Measurements from ENCODE around the gene CCM2.
A peak's percentile ranks its signal among the peaks of the same experiment; 100 is the strongest.

The CCM2 gene

GRCh38 chr7:44984478-44984758, 15.6 kb upstream of the CCM2 start:
- TF ChIP-seq, protein P1, sequence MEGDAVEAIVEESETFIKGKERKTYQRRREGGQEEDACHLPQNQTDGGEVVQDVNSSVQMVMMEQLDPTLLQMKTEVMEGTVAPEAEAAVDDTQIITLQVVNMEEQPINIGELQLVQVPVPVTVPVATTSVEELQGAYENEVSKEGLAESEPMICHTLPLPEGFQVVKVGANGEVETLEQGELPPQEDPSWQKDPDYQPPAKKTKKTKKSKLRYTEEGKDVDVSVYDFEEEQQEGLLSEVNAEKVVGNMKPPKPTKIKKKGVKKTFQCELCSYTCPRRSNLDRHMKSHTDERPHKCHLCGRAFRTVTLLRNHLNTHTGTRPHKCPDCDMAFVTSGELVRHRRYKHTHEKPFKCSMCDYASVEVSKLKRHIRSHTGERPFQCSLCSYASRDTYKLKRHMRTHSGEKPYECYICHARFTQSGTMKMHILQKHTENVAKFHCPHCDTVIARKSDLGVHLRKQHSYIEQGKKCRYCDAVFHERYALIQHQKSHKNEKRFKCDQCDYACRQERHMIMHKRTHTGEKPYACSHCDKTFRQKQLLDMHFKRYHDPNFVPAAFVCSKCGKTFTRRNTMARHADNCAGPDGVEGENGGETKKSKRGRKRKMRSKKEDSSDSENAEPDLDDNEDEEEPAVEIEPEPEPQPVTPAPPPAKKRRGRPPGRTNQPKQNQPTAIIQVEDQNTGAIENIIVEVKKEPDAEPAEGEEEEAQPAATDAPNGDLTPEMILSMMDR (IDR thresholded peaks at IDR 0.05; ENCODE audit: low read depth, low read length), result no peak
- no peak for DNase-seq (ENCODE audit: extremely low read depth, low read depth)

DNA sequence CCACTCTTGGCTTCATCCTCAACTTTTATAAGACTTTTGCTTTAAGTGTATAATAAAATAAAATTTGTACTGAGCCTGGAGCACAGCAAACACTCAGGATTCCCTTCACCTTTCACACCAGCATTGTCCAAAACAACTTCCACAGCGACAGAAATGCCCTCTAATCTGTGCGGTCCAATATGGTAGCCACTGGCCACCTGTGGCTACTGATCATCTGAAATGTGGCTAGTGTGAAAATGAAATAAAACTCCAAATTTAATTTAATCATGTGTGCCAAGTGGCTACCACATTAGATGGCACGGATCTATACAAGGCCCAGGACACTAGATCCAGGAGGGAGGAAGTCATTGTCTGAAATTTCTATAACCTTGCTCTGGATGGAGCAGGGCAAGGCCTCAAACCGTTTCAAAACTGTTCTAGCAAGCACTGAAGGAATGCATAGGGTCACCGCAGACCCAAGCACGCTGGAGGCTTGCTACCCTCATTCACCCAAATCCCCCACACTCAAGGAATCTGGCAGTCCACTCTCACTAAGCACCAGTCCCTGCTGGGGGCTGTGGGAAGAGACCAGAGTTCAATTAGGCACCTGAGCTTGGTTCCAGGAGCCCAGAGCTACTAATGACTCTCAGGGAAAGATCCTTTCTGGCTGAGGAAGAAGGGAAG, 14.8 kb upstream of the CCM2 start:
- TF ChIP-seq, protein P1 (IDR thresholded peaks at IDR 0.05; ENCODE audit: low read depth, low read length), result no peak
- no peak for DNase-seq (ENCODE audit: extremely low read depth, low read depth)

DNA sequence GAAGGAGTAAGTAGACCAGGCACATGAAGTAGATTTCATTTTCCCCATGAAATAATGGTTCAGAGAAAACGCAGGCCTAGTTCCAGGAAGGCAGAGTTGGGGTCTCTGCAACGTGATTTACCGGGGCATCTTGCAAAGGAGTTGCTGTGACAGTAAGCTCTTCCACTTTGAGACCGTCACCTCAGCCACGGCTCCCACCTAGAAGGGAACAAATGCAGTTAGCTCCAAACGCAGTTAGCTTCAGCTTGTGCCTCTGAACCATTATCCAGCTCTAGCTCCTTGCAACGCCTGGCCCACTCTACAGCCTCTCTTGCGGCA, 14.1 kb upstream of the CCM2 start:
- no peak for DNase-seq (ENCODE audit: extremely low read depth, low read depth)
- TF ChIP-seq, protein P1 (IDR thresholded peaks at IDR 0.05; ENCODE audit: low read depth, low read length), result no peak

DNA sequence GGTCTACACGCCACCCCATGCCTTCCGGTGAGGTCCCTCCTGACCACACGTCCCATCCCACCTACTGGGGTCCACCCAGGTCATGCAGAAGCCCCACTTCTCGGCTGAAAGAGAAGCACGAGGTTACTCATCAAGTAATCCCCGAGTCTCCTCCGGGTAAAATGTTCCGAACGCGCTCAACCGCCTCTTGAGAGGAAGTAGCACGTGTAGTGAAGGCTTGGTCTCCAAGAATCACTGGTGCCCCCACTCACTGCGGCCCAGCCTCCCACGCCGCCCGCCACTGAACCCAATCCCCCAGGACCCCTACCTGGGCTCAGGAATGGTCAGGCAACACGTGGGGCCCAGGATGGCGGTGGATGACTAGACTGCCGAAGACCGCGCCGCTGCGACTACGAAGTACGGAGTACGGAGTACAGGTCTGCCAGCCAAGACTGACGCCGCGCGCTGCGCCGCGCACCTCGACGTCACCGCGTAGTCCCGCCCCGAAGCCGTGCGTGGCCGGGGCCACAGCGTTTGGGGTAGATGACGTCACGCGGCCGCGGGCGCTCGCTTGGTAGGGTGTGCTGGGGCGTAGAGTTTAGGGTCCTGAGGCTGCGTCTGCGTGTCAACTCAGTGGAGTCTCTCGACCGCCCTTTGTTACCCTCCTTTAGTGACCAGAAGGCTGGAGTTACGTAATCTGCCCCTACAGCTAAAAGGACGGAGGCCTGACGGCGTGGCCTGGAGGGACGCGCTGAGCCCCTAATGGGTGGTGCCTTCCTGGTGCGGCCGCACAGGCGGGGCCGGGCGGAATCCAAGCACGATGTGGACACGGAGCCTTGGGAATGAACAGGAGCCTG, 13.6 kb upstream of the CCM2 start:
- peak; percentile 78 for DNase-seq (ENCODE audit: extremely low read depth, low read depth)
- TF ChIP-seq, protein P1 (IDR thresholded peaks at IDR 0.05; ENCODE audit: low read depth, low read length), result no peak

DNA sequence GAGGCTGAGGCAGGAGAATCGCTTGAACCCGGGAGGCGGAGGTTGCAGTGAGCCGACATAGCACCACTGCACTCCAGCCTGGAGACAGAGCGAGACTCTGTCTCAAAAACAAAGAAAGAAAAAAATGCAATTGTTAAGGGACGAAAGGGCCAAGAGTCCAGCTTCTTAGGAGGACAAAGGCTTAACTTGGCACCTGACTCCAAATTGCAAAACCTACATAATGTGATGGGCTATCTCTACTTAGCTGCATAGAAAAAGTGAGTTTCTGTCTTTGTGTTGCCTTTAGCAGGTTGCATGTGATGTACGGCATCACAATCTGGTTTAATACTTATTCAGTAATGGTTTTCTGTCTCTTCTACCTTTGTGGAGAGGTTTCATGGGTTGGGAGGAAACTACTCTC, 12.5 kb upstream of the CCM2 start:
- TF ChIP-seq, protein P1 (IDR thresholded peaks at IDR 0.05; ENCODE audit: low read depth, low read length), result no peak
- DNase-seq (ENCODE audit: extremely low read depth, low read depth), result no peak

- TF ChIP-seq, protein P1 (IDR thresholded peaks at IDR 0.05; ENCODE audit: low read depth, low read length), result no peak
- no peak for DNase-seq (ENCODE audit: extremely low read depth, low read depth)
Observed at GRCh38 chr7:44987996-44988395, 12.0 kb upstream of the CCM2 start.

DNA sequence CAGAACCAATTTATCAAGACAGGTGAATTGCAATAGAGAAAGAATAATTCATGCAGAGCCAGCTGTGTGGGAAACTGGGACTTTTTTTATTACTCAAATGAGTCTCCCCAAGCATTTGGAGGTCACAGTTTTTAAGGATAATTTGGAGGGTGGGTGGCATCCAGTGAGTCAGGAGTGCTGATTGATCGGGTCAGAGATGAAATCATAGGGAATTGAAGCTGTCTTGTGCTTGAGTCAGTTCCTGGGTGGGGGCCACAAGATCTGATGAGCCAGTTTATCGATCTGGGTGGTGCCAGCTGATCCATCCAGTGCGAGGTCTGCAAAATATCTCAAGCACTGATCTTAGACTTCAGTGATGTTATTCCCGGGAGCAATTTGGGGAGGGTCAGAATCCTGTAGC, 11.3 kb upstream of the CCM2 start:
- no peak for DNase-seq (ENCODE audit: extremely low read depth, low read depth)
- TF ChIP-seq, protein P1 (IDR thresholded peaks at IDR 0.05; ENCODE audit: low read depth, low read length), result no peak

All from AG09319 (cell line).